HepG2 (cell line): ENCODE measurements around the gene EFCAB11.

Experiments used
- CTCF ChIP-seq: sonication (generic); formaldehyde crosslinking; IDR thresholded peaks from 2 replicates; pipeline ENCODE4 v1.5.0; 2020; ENCODE audit warnings: mild to moderate bottlenecking, missing genetic modification reagents, moderate library complexity
- ZNF816 ChIP-seq: sonication (generic); formaldehyde crosslinking; IDR thresholded peaks from 2 replicates; pipeline ENCODE4 v1.8.0; 2022; ENCODE audit warnings: missing genetic modification reagents, mild to moderate bottlenecking, borderline replicate concordance

DNA sequence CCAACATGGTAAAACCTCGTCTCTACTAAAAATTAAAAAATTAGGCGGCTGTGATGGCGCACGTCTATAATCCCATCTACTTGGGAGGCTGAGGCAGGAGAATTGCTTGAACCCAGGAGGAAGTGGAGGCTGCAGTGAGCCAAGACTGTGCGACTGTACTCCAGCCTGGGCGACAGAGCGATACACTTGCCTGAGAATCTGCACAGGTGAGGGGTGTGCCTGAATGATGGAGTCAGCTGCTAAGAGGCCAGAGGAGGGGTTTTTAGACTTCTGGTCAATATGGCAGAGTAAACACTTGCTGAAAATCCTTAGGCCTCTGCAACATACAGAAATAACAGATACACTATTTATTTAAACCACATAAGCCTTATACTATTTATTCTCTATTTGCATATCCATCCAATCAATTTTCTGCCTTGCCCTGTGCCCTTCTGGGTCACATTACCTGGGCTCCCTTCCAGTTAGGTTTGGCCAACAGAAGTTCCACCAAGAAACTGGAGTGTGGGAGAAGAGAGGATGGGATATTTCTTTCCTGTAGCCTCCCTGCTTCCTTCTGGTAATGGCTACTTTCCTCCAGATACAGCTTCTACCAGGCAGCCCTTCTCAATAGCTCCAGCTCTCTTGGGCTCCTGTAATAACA, 117.6 kb downstream of the EFCAB11 start:
- TF ChIP-seq ZNF816 (CRISPR knock-in tag) (no peak), CTCF (CRISPR knock-in tag) (no peak)
